SU-DHL-6 (cell line): ENCODE results near the gene BRDT.

Experiments used
- H2AFZ ChIP-seq: fragments of 200-600 bp; sonication (generic); 2 replicates; pipeline ENCODE4 v1.6.1; 2014; ENCODE audit warnings: low read depth, mild to moderate bottlenecking, moderate library complexity, mixed read lengths, antibody characterized with exemption, low read length; ENCODE audit not compliant: severe bottlenecking
- H3F3A ChIP-seq: fragments of 200-600 bp; shearing (Covaris generic); 2 replicates; pipeline ENCODE4 v1.6.0; 2016; ENCODE audit warnings: antibody characterized with exemption, mild to moderate bottlenecking; ENCODE audit not compliant: insufficient read depth
- H3K27ac ChIP-seq: fragments of 200-600 bp; sonication (generic); 2 replicates; pipeline ENCODE4 v1.5.1; 2016; ENCODE audit warnings: low read depth, mild to moderate bottlenecking, low read length, moderate library complexity, mixed read lengths
- H3K27me3 ChIP-seq: fragments of 200-600 bp; sonication (generic), shearing (Covaris generic); 2 replicates; pipeline ENCODE4 v1.6.0; 2014; ENCODE audit warnings: mild to moderate bottlenecking, low read length
- H3K36me3 ChIP-seq: fragments of 200-600 bp; sonication (generic); 2 replicates; pipeline ENCODE4 v1.6.1; 2014; ENCODE audit warnings: mild to moderate bottlenecking, low read length, mixed read lengths
- H3K4me2 ChIP-seq: fragments of 300-600, 200-600 bp; shearing (Covaris generic), sonication (generic); 2 replicates; pipeline ENCODE4 v1.6.0; 2014; ENCODE audit warnings: low read length, low read depth, mild to moderate bottlenecking; ENCODE audit not compliant: poor library complexity, severe bottlenecking
- H3K4me3 ChIP-seq: fragments of 200-600 bp; sonication (generic); 2 replicates; pipeline ENCODE4 v1.5.1; 2014; ENCODE audit warnings: antibody characterized with exemption, low read length, mild to moderate bottlenecking, mixed read lengths; ENCODE audit not compliant: insufficient read depth, poor library complexity, severe bottlenecking
- H3K79me2 ChIP-seq: fragments of 200-600 bp; sonication (generic); 2 replicates; pipeline ENCODE4 v1.6.1; 2014; ENCODE audit warnings: mild to moderate bottlenecking, low read length, moderate library complexity; ENCODE audit not compliant: insufficient read depth
- H3K9ac ChIP-seq: fragments of 200-600 bp; sonication (generic); 2 replicates; pipeline ENCODE4 v1.7.0; 2014; ENCODE audit warnings: mild to moderate bottlenecking, low read length
- H3K9me2 ChIP-seq: fragments of 200-600 bp; sonication (generic); replicated peaks from 2 replicates; pipeline ENCODE4 v1.6.1; 2014; ENCODE audit warnings: low read length; ENCODE audit not compliant: insufficient read depth
- H3K9me3 ChIP-seq: fragments of 200-600 bp; sonication (generic); 2 replicates; pipeline ENCODE4 v1.6.1; 2014; ENCODE audit warnings: low read length, mixed read lengths; ENCODE audit not compliant: insufficient read depth
- H4K20me1 ChIP-seq: fragments of 200-600 bp; sonication (generic); 2 replicates; pipeline ENCODE4 v1.6.1; 2014; ENCODE audit warnings: low read depth, mild to moderate bottlenecking, antibody characterized with exemption, low read length, moderate library complexity, mixed read lengths
- EZH2phosphoT487 ChIP-seq: fragments of 200-600 bp; sonication (generic), shearing (Covaris generic); conservative IDR thresholded peaks from 2 replicates; pipeline ENCODE4 v1.6.1; 2018; ENCODE audit warnings: mild to moderate bottlenecking, antibody characterized with exemption, low read length, moderate library complexity, mixed read lengths
- TF ChIP-seq, protein P1 (sequence below): fragments of 200-600 bp; sonication (generic); IDR thresholded peaks from one replicate; pipeline ENCODE4 v1.5.1; 2017; ENCODE audit warnings: antibody characterized with exemption, mild to moderate bottlenecking, low read length, moderate library complexity; ENCODE audit not compliant: insufficient read depth, poor library complexity, severe bottlenecking

BRDT gene

DNA sequence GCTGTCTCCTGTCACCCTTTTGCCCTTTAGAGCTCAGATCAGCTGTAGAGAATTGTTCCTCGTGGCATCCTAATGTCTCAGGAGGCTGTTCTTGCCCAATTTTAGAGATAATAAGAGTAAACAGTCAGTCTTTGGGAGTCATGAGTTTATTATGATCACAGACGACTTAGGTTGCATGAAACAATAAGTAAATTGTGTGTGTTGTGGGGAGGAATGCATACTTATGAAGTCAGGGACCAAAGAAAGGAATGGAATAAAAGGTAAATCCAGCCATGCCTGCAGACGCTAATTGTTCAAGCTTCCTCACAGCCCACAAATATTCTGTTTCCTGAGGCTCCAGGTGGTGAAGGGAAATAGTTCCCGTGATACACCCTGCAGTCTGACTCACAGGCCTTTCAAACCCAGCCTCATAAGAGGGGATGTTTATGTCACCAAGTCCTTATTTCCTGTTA, 81.5 kb downstream of the BRDT start:
- no peak overlapping the region for H3K4me2 ChIP-seq
- no peak overlapping the region for H3K4me3 ChIP-seq

DNA sequence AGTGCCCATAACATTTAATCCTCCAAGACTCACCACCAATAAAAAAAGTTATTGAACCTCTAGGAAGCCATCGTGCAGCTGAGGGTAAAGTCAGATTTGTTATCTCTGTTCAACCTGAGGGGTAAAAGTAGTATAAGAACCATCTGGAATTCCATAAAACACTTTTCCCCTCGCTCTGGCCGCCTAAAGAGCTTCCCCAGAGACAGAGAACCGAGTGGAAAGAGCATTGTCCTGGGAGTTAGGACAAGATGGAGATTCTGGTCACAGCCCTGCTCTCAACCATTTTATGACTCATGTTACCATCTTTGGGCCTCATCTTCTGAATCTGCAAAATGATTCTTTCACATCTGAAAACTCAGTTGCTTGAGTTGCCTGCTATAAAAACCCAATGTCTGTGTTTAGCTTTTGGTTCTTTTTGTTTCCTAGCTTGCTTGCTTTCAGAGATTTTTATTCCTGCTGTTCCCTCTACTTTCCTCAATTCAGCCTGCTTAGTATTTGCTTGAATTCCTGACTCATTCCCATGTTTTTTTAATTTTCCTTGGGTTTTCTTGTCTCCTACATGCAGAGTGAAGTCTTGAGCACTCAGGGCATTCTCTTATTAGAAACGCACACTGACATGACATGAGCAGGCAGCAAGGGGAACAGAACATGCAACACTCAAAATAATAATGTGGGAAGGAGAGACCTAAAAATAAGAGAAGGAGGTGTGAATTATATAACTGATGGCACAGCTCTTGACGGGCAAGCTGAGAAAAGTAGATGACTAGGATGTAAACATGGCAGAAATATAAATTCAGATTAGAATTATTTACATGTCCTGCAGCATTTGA, 82.3 kb downstream of the BRDT start:
- no peaks in the 10 kb centered on the region for H4K20me1 ChIP-seq
- H3K27me3 ChIP-seq, result no peaks in the 10 kb centered on the region; the same call in 1 of the 2 replicates
- no peak overlapping the region for H3K4me3 ChIP-seq
- H3K9ac ChIP-seq, result no peak overlapping the region
- H2AFZ ChIP-seq, result no peak overlapping the region
- no peak overlapping the region for H3K27ac ChIP-seq
- no peak overlapping the region for H3K4me2 ChIP-seq
- H3K36me3 ChIP-seq, result no peaks in the 10 kb centered on the region
- H3F3A ChIP-seq, result no peaks in the 10 kb centered on the region
- no peaks in the 10 kb centered on the region for H3K9me3 ChIP-seq
- H3K79me2 ChIP-seq, result no peaks in the 10 kb centered on the region
- no peaks in the 10 kb centered on the region for H3K9me2 ChIP-seq
- TF ChIP-seq EZH2phosphoT487, result no peak
- TF ChIP-seq, protein P1, sequence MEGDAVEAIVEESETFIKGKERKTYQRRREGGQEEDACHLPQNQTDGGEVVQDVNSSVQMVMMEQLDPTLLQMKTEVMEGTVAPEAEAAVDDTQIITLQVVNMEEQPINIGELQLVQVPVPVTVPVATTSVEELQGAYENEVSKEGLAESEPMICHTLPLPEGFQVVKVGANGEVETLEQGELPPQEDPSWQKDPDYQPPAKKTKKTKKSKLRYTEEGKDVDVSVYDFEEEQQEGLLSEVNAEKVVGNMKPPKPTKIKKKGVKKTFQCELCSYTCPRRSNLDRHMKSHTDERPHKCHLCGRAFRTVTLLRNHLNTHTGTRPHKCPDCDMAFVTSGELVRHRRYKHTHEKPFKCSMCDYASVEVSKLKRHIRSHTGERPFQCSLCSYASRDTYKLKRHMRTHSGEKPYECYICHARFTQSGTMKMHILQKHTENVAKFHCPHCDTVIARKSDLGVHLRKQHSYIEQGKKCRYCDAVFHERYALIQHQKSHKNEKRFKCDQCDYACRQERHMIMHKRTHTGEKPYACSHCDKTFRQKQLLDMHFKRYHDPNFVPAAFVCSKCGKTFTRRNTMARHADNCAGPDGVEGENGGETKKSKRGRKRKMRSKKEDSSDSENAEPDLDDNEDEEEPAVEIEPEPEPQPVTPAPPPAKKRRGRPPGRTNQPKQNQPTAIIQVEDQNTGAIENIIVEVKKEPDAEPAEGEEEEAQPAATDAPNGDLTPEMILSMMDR, result no peak

More for the DNA sequence above, 81.5 kb downstream of the BRDT start:
- no peak overlapping the region for H3K27ac ChIP-seq
- no peaks in the 10 kb centered on the region for H3K9me2 ChIP-seq
- no peaks in the 10 kb centered on the region; the same call in 1 of the 2 replicates for H3K27me3 ChIP-seq
- H3F3A ChIP-seq, result no peaks in the 10 kb centered on the region
- H3K9ac ChIP-seq, result no peak overlapping the region
- H3K9me3 ChIP-seq, result no peaks in the 10 kb centered on the region
- no peak overlapping the region for H2AFZ ChIP-seq
- TF ChIP-seq, protein P1, result no peak
- TF ChIP-seq EZH2phosphoT487, result no peak
- H3K79me2 ChIP-seq, result no peaks in the 10 kb centered on the region
- no peaks in the 10 kb centered on the region for H3K36me3 ChIP-seq
- no peaks in the 10 kb centered on the region for H4K20me1 ChIP-seq

DNA sequence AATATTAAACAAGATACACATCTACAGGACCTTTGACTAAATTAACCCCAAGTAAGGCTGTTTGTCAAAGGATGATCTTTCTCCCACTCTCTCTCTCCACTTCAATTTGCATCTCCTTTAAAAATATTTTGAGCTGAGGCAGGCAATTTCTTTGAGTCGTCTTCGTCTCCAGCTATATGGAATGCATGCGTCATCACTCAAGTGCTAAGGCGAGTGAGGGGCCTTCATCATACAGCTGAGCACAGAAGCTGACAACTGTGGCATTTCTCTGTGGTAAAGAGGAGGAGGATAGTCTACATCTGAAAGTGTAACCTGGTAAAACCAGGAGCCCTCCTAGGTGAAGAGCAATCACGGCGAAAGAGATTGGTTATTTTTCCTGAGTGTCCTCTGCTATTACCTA, 88.2 kb downstream of the BRDT start:
- Histone ChIP-seq H3K27me3 (no peaks in the 10 kb centered on the region), H4K20me1 (no peaks in the 10 kb centered on the region), H3K4me2 (no peak overlapping the region), H3K4me3 (no peak overlapping the region), H3K9ac (no peak overlapping the region), H2AFZ (no peak overlapping the region), H3K79me2 (no peaks in the 10 kb centered on the region), H3K9me3 (no peaks in the 10 kb centered on the region), H3F3A (no peaks in the 10 kb centered on the region), H3K27ac (no peak overlapping the region), H3K36me3 (no peaks in the 10 kb centered on the region), H3K9me2 (no peaks in the 10 kb centered on the region)
- TF ChIP-seq, protein P1, result no peak
- no peak for TF ChIP-seq EZH2phosphoT487
